Lung (tissue), 12 donors: ENCODE data around the gene TEDC1. TPM values are rescaled to one million over a fixed set of nuclear protein-coding genes. Genes with fewer than 3 reads are reported as not detected.

Experiments
- ATAC-seq: fragments of 200-7000 bp; cut with Tn5 transposase; one replicate; pipeline ENCODE4 v1.9.1; 2020; ENCODE audit warnings: moderate number of reproducible peaks; ENCODE audit not compliant: insufficient read depth, low FRiP score
- DNase-seq, 3 donors: peaks; one replicate each; pipeline ENCODE4 v3.0.0-alpha.2; 2013 to 2017
- H3K27ac ChIP-seq, 2 donors: one replicate each; pipeline ENCODE4 v1.5.1; 2013; ENCODE audit warnings: mild to moderate bottlenecking in 2 of 2, moderate library complexity in 2 of 2, control low read depth in 1 of 2, inconsistent platforms in 1 of 2, low read depth in 1 of 2, low read length in 1 of 2
- H3K27me3 ChIP-seq, 3 donors: one replicate each; pipeline ENCODE4 v1.5.1; 2013; ENCODE audit warnings: low read length in 2 of 3; ENCODE audit not compliant: control insufficient read depth in 3 of 3, insufficient read depth in 3 of 3
- H3K36me3 ChIP-seq, 4 donors: one replicate each; pipeline ENCODE4 v1.5.1; 2013; ENCODE audit warnings: low read length in 4 of 4, mild to moderate bottlenecking in 1 of 4, moderate library complexity in 1 of 4; ENCODE audit not compliant: control insufficient read depth in 4 of 4, insufficient read depth in 4 of 4
- H3K4me1 ChIP-seq, 5 donors: one replicate each; pipeline ENCODE4 v1.5.1; 2013; ENCODE audit warnings: low read length in 5 of 5, mild to moderate bottlenecking in 2 of 5, moderate library complexity in 1 of 5; ENCODE audit not compliant: control insufficient read depth in 5 of 5, insufficient read depth in 5 of 5
- H3K4me3 ChIP-seq: one replicate; pipeline ENCODE4 v1.5.1; 2013; ENCODE audit warnings: mild to moderate bottlenecking, control low read depth, moderate library complexity
- H3K9ac ChIP-seq, 2 donors: one replicate each; pipeline ENCODE4 v1.5.1; 2013; ENCODE audit warnings: low read length in 2 of 2, control low read depth in 1 of 2; ENCODE audit not compliant: insufficient read depth in 1 of 2
- H3K9me3 ChIP-seq, 4 donors: one replicate each; pipeline ENCODE4 v1.5.1; 2013; ENCODE audit warnings: low read length in 3 of 4, mild to moderate bottlenecking in 1 of 4, moderate library complexity in 1 of 4; ENCODE audit not compliant: control insufficient read depth in 4 of 4, insufficient read depth in 3 of 4
- CTCF ChIP-seq: IDR thresholded peaks from 2 replicates; pipeline ENCODE4 v1.5.1; 2012; ENCODE audit warnings: mild to moderate bottlenecking; ENCODE audit errors: control extremely low read depth, extremely low read depth
- WGBS, 2 donors: extraction: QIAGEN DNeasy Blood & Tissue Kit; methylation state at CpG; one replicate each; pipeline ENCODE4 v1.1.7; 2013; 5-methylcytosine and 5-hydroxymethylcytosine counted together
- polyA plus RNA-seq, 2 donors: library from polyadenylated mRNA; stranded (reverse); fragments of 200-250 nt; gene quantifications; one replicate each; pipeline ENCODE4 v1.2.1, GENCODE V29; 2013
- total RNA-seq, 2 donors: library from RNA; depleted of rRNA in 1 of 2; stranded (reverse); fragments of >200 nt in 1 of 2; gene quantifications; one replicate each; pipeline ENCODE4 v1.2.1, GENCODE V29; 2014 to 2021
- donor health status: control.
- donor health status: control.
- donor health status: Bipolar disorder and iron deficiency.
- donor health status: healthy.
- donor health status: DM: yes; HTN: yes; CAD: no.

Gene TEDC1
- total and polyA plus RNA-seq, 4 donors = 5.8 to 20.8 (median 14.4) TPM

DNA sequence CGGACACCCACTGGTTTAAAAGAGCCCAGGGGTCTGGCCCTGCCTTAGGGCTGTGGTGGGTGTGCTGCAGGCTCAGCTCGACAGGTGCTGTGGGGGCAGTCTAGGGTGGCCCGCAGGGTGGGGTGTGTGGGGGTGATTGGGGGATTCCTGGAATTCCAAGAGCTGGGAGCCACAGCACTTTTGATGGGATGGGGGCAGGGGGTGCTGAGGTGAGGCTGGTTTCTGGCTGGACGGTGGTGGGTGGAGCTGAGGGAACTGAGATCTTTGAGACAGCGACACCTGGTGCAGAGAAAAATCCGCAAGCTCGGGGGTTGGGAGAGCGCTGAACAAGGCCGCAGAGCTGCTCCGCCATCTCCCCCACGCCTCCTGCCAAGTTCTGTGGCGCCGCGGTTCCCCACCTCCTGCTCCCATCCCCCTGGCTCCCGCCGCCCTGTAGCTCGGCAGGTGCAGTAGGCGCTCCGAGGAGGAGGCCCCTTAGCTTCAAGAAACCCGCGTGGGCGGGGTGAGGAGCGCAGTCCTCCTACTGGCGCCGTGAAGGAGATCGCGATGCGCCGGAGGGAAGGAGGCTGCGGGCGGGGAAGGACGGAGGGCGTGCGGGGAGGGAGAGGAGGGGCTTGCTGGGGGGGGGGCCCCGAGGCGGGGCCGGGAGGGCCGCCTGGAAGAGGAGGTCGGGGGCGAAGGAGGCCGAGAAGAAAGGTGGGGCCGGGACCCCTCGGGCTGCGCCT, 1.3 kb upstream of the TEDC1 start:
- ATAC-seq (no peak), DNase-seq (peak; percentile 91 to 95 (median 93))
- TF ChIP-seq CTCF = peak; percentile 59
- H3K9me3 ChIP-seq = no peaks in the 10 kb centered on the region
- peaks cover 0 to 10% (median 0%) of the 10 kb centered on the region in 3 donors for H3K27me3 ChIP-seq
- peaks cover 0 to 30% (median 25%) of the 10 kb centered on the region in 5 donors for H3K4me1 ChIP-seq
- peaks cover 0 to 3% (median 0%) of the 10 kb centered on the region in 4 donors for H3K36me3 ChIP-seq
- H3K27ac ChIP-seq = peak overlapping the region; percentile 91
- H3K9ac ChIP-seq = peak overlapping the region; percentile 19 to 53
- H3K4me3 ChIP-seq = peak overlapping the region; percentile 28
- 3 to 4% methylated on average over 25 to 44 of the region's 44 CpGs for WGBS, 2 donors

DNA sequence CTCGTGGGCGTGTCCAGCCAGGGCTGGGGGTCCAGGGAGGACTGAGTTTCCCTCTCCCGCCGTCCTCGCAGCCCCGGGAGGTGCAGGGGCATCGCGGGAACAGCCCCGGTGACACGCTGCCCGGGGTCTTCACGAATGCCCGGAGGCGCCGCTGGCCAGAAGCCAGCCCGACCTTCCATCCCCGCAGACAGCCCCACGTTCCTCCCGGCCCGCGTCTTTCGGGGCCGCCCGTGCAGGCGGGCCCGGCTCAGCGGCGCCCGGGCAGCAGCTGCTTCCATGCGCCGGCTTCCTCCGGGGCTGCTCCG, 827 bp upstream of the TEDC1 start:
- no peak for TF ChIP-seq CTCF
- Histone ChIP-seq H3K4me3 (peak overlapping the region; percentile 28), H3K27me3 (peaks cover 0 to 10% (median 0%) of the 10 kb centered on the region in 3 donors), H3K9ac (peak overlapping the region in 1 of 2 donors; percentile 19), H3K27ac (peak overlapping the region; percentile 91), H3K4me1 (peaks cover 0 to 30% (median 22%) of the 10 kb centered on the region in 5 donors), H3K9me3 (no peaks in the 10 kb centered on the region), H3K36me3 (peaks cover 0 to 3% (median 0%) of the 10 kb centered on the region in 4 donors)
- DNase-seq (no peak), ATAC-seq (no peak)
- WGBS, 2 donors = 0% methylated on average over 30 to 33 of the region's 33 CpGs

DNA sequence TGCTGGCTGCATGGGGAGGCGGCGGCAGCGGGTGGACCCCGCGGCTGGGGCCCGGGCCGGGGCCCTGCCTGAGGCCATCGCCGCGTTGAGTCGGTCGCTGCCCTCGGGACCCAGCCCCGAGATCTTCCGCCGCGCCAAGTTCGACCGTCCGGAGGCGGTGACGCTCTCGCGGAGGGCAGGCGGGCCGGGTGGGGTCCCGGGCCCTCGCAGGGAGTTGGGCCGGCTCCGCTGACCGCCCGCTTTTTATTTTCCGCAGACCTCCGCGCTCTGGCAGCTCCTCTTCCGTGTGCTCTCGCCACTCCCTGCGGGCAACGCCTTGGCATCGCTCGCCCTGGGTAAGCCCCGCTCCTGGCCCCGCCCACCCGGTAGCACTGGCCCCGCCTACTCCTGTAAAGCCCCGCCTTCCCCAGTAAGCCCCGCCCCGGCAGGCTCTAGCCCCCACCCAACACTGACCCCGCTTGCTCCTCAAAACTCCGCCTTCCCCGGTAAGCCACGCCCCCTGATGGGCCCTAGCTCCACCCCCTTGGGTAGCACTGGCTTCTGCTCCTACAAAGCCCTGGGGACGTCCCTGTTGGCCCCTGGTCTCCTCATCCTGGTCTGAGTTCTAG, 424 bp downstream of the TEDC1 start:
- no peaks in the 10 kb centered on the region for H3K9me3 ChIP-seq
- WGBS, 2 donors = 2% methylated on average over 27 to 53 of the region's 53 CpGs
- peak overlapping the region; percentile 75 to 89 for H3K27ac ChIP-seq
- peaks cover 0 to 22% (median 13%) of the 10 kb centered on the region in 5 donors for H3K4me1 ChIP-seq
- H3K36me3 ChIP-seq = peaks cover 0 to 3% (median 0%) of the 10 kb centered on the region in 4 donors
- H3K9ac ChIP-seq = no peak overlapping the region
- peak in 2 of 3 donors; percentile 60 to 71 for DNase-seq
- H3K27me3 ChIP-seq = peaks cover 0 to 4% (median 0%) of the 10 kb centered on the region in 3 donors
- peak; percentile 10 for ATAC-seq
- TF ChIP-seq CTCF = no peak
- peak overlapping the region; percentile 61 for H3K4me3 ChIP-seq
